Measurements from ENCODE around the gene TUBG1.

TUBG1 gene

DNA sequence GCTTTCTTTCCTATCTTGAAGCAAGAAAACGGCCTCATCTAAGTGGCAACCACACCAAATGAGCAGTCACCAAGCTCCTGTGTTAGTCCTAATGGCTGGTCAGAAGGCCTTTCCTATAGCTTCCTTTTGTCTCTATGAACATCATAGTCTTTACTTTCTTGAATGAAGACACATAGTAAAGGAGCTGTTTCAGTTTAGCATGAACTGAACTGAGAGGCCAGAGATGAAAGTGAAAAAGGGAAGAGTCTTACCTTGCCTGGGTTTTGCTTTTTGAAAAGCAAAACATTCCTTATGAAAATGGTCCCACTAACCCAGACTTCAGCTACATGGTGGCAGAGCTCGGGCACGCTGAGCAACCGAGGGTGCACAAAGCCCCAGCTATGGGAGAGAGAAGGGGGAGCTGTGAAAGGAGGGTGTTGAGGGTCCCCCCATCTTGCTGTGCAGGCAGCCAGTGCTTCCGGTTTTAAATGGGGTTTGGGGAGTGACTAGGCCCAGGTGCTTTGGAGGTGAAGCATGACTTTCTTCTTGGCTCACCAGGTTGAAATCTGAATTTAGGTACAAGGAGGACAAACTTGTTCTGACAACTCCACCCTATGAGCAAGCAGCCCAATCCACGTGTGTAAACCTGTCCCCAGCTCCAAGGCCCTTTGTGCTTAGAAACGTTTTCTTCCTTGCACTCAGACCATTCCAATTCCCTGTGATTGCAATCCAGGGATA lies 22.8 kb upstream of the TUBG1 start:
- TF ChIP-seq NFIC (IDR thresholded peaks at IDR 0.05) (no peak), TEAD4 (IDR thresholded peaks at IDR 0.05) (no peak), YY1 (IDR thresholded peaks at IDR 0.05; ENCODE audit: low read depth) (no peak), EP300 (IDR thresholded peaks at IDR 0.05; ENCODE audit: borderline replicate concordance) (no peak), ZBTB7A (IDR thresholded peaks at IDR 0.05; ENCODE audit: low read depth) (no peak), TCF12 (IDR thresholded peaks at IDR 0.05; ENCODE audit: low read depth) (no peak), TAF1 (IDR thresholded peaks at IDR 0.05; ENCODE audit: low read depth) (no peak), CEBPB (IDR thresholded peaks at IDR 0.05) (no peak), CREB1 (IDR thresholded peaks at IDR 0.05; ENCODE audit: low read depth) (no peak), EGR1 (IDR thresholded peaks at IDR 0.05) (no peak)
- TF ChIP-seq, protein P1, sequence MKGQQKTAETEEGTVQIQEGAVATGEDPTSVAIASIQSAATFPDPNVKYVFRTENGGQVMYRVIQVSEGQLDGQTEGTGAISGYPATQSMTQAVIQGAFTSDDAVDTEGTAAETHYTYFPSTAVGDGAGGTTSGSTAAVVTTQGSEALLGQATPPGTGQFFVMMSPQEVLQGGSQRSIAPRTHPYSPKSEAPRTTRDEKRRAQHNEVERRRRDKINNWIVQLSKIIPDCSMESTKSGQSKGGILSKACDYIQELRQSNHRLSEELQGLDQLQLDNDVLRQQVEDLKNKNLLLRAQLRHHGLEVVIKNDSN (IDR thresholded peaks at IDR 0.05), result no peak
- TF ChIP-seq, protein P2, sequence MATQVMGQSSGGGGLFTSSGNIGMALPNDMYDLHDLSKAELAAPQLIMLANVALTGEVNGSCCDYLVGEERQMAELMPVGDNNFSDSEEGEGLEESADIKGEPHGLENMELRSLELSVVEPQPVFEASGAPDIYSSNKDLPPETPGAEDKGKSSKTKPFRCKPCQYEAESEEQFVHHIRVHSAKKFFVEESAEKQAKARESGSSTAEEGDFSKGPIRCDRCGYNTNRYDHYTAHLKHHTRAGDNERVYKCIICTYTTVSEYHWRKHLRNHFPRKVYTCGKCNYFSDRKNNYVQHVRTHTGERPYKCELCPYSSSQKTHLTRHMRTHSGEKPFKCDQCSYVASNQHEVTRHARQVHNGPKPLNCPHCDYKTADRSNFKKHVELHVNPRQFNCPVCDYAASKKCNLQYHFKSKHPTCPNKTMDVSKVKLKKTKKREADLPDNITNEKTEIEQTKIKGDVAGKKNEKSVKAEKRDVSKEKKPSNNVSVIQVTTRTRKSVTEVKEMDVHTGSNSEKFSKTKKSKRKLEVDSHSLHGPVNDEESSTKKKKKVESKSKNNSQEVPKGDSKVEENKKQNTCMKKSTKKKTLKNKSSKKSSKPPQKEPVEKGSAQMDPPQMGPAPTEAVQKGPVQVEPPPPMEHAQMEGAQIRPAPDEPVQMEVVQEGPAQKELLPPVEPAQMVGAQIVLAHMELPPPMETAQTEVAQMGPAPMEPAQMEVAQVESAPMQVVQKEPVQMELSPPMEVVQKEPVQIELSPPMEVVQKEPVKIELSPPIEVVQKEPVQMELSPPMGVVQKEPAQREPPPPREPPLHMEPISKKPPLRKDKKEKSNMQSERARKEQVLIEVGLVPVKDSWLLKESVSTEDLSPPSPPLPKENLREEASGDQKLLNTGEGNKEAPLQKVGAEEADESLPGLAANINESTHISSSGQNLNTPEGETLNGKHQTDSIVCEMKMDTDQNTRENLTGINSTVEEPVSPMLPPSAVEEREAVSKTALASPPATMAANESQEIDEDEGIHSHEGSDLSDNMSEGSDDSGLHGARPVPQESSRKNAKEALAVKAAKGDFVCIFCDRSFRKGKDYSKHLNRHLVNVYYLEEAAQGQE (IDR thresholded peaks at IDR 0.05; ENCODE audit: low read depth), result no peak

DNA sequence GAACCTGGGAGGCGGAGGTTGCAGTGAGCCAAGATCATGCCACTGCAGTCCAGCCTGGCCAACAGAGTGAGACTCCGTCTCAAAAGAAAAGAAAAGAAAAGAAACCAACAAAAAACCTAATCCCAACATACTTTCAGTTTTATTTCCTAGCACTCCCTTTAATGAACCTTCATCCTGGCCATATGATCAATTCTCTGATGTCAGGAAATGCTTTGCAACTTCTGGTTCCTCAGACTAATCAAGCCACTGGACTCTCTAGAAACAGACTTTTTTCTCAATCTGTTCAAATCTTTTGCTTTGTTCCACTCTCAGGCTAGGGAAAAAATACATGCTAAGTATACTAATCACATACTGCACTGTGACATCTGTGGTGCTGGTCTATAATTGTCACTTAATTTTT lies 18.6 kb upstream of the TUBG1 start:
- TF ChIP-seq YY1 (IDR thresholded peaks at IDR 0.05; ENCODE audit: low read depth), result no peak
- no peak for TF ChIP-seq ZBTB7A (IDR thresholded peaks at IDR 0.05; ENCODE audit: low read depth)
- no peak for TF ChIP-seq CEBPB (IDR thresholded peaks at IDR 0.05)
- no peak for TF ChIP-seq TEAD4 (IDR thresholded peaks at IDR 0.05)
- TF ChIP-seq EP300 (IDR thresholded peaks at IDR 0.05; ENCODE audit: borderline replicate concordance), result no peak
- TF ChIP-seq, protein P3, sequence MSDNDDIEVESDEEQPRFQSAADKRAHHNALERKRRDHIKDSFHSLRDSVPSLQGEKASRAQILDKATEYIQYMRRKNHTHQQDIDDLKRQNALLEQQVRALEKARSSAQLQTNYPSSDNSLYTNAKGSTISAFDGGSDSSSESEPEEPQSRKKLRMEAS (IDR thresholded peaks at IDR 0.05), result no peak
- no peak for TF ChIP-seq FOXM1 (IDR thresholded peaks at IDR 0.05; ENCODE audit: borderline replicate concordance, low read depth)
- TF ChIP-seq EGR1 (IDR thresholded peaks at IDR 0.05), result no peak
- TF ChIP-seq CREB1 (IDR thresholded peaks at IDR 0.05; ENCODE audit: low read depth), result no peak

DNA sequence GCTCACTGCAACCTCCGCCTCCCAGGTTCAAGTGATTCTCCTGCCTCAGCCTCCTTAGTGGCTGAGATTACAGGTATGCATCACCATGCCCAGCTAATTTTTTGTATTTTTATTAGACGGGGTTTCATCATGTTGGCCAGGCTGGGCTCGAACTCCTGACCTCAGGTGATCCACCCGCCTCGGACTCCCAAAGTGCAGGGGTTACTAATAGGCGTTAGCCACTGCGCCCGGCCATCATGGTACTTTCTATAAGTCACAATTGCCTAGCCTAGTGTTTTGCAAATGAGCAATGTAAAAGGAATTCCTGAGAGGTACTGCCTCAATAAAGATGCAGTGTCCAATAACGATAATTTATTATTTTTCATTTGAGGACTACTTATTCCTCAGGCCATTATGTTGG lies 18.1 kb upstream of the TUBG1 start:
- TF ChIP-seq TCF12 (IDR thresholded peaks at IDR 0.05; ENCODE audit: low read depth), result no peak
- TF ChIP-seq TEAD4 (IDR thresholded peaks at IDR 0.05), result no peak
- TF ChIP-seq EP300 (IDR thresholded peaks at IDR 0.05; ENCODE audit: borderline replicate concordance), result no peak
- TF ChIP-seq, protein P1 (IDR thresholded peaks at IDR 0.05), result no peak
- no peak for TF ChIP-seq EGR1 (IDR thresholded peaks at IDR 0.05)
- TF ChIP-seq TAF1 (IDR thresholded peaks at IDR 0.05; ENCODE audit: low read depth), result no peak
- TF ChIP-seq FOXM1 (IDR thresholded peaks at IDR 0.05; ENCODE audit: borderline replicate concordance, low read depth), result no peak
- TF ChIP-seq, protein P2 (IDR thresholded peaks at IDR 0.05; ENCODE audit: low read depth), result no peak
- no peak for TF ChIP-seq CEBPB (IDR thresholded peaks at IDR 0.05)
- TF ChIP-seq ZBTB7A (IDR thresholded peaks at IDR 0.05; ENCODE audit: low read depth), result no peak
- TF ChIP-seq, protein P3 (IDR thresholded peaks at IDR 0.05), result no peak
- no peak for TF ChIP-seq NFIC (IDR thresholded peaks at IDR 0.05)
- no peak for TF ChIP-seq YY1 (IDR thresholded peaks at IDR 0.05; ENCODE audit: low read depth)
- no peak for TF ChIP-seq RAD21 (IDR thresholded peaks at IDR 0.05; ENCODE audit: low read depth)
- TF ChIP-seq CREB1 (IDR thresholded peaks at IDR 0.05; ENCODE audit: low read depth), result no peak

DNA sequence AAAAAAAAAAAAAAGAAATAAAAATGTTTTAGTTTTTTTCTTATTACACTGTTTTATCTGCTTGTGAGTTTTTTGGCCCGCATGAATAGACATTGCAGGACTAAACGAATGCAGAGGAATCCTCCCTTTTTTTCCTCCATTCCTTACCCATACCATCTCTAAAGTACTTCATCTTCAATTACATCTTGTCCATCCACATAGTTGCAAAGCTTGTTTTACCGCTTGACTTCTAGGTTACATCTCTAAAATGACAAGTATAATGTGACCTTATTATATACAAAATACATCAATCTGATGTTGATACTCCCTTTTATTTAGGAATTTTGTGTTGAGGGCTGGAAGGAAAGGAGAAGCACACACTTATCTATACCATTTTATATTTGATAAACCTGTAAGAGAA lies 13.1 kb upstream of the TUBG1 start:
- TF ChIP-seq CEBPB (IDR thresholded peaks at IDR 0.05), result no peak
- TF ChIP-seq, protein P1 (IDR thresholded peaks at IDR 0.05), result no peak
- no peak for TF ChIP-seq YY1 (IDR thresholded peaks at IDR 0.05; ENCODE audit: low read depth)
- no peak for TF ChIP-seq TAF1 (IDR thresholded peaks at IDR 0.05; ENCODE audit: low read depth)
- TF ChIP-seq TCF12 (IDR thresholded peaks at IDR 0.05; ENCODE audit: low read depth), result no peak

DNA sequence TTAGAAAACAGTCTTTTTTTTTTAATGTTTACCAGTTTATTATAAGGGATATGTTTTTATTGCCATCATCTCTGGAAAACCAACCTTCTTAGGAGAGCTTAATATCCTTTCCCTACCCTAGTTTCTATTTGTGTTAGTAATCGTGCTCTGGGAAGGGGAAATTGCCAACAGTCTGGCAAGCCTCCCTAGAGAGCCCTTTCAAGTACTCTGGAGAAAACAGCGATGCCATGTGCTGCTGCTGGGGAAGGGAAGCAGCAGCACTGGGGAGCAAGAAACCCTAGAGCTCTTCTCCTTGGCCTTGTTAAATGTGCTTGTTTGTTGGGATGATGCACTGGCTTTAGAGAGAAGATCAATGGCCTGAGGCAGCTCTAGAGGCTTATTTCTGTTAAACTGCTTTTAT lies 10.6 kb upstream of the TUBG1 start:
- TF ChIP-seq ZBTB7A (IDR thresholded peaks at IDR 0.05; ENCODE audit: low read depth), result no peak
- TF ChIP-seq, protein P2 (IDR thresholded peaks at IDR 0.05; ENCODE audit: low read depth), result no peak
- TF ChIP-seq TEAD4 (IDR thresholded peaks at IDR 0.05), result no peak
- no peak for TF ChIP-seq YY1 (IDR thresholded peaks at IDR 0.05; ENCODE audit: low read depth)
- no peak for TF ChIP-seq TAF1 (IDR thresholded peaks at IDR 0.05; ENCODE audit: low read depth)
- no peak for TF ChIP-seq NFIC (IDR thresholded peaks at IDR 0.05)
- TF ChIP-seq, protein P1 (IDR thresholded peaks at IDR 0.05), result no peak
- no peak for TF ChIP-seq EGR1 (IDR thresholded peaks at IDR 0.05)
- TF ChIP-seq TCF12 (IDR thresholded peaks at IDR 0.05; ENCODE audit: low read depth), result no peak
- no peak for TF ChIP-seq FOXM1 (IDR thresholded peaks at IDR 0.05; ENCODE audit: borderline replicate concordance, low read depth)
- TF ChIP-seq CREB1 (IDR thresholded peaks at IDR 0.05; ENCODE audit: low read depth), result no peak
- no peak for TF ChIP-seq CEBPB (IDR thresholded peaks at IDR 0.05)
- TF ChIP-seq, protein P3 (IDR thresholded peaks at IDR 0.05), result no peak
- TF ChIP-seq EP300 (IDR thresholded peaks at IDR 0.05; ENCODE audit: borderline replicate concordance), result no peak
- no peak for TF ChIP-seq RAD21 (IDR thresholded peaks at IDR 0.05; ENCODE audit: low read depth)

All from Ishikawa (cell line).